Fibroblast of mammary gland (primary cell): ENCODE data around the gene TECPR2.

Experiments used
- DNase-seq: peaks from one replicate; pipeline ENCODE4 v3.0.0-alpha.2; 2010; ENCODE audit warnings: low read depth
- H3K4me3 ChIP-seq: 2 replicates; pipeline ENCODE4 v1.5.1; 2011; ENCODE audit warnings: low read depth, mild to moderate bottlenecking, low read length, moderate library complexity; ENCODE audit not compliant: control insufficient read depth
- CTCF ChIP-seq: conservative IDR thresholded peaks from 2 replicates; pipeline ENCODE4 v1.5.1; 2011; ENCODE audit warnings: low read depth, low read length, inconsistent platforms; ENCODE audit not compliant: control insufficient read depth, insufficient read depth

The TECPR2 gene

GRCh38 chr14:102427642-102428041, 64.9 kb downstream of the TECPR2 start:
- no peak overlapping the region for H3K4me3 ChIP-seq
- no peak for TF ChIP-seq CTCF
- no peak for DNase-seq

- no peak for TF ChIP-seq CTCF
- DNase-seq: no peak
- H3K4me3 ChIP-seq: no peak overlapping the region
These were observed 67.6 kb downstream of the TECPR2 start for GRCh38 chr14:102430212-102430908.

- no peak for DNase-seq
- H3K4me3 ChIP-seq: no peak overlapping the region
- no peak for TF ChIP-seq CTCF
These were observed 69.0 kb downstream of the TECPR2 start for GRCh38 chr14:102431751-102432150.

GRCh38 chr14:102434647-102435175, 72.0 kb downstream of the TECPR2 start:
- no peak overlapping the region for H3K4me3 ChIP-seq
- no peak for TF ChIP-seq CTCF
- no peak for DNase-seq

DNA sequence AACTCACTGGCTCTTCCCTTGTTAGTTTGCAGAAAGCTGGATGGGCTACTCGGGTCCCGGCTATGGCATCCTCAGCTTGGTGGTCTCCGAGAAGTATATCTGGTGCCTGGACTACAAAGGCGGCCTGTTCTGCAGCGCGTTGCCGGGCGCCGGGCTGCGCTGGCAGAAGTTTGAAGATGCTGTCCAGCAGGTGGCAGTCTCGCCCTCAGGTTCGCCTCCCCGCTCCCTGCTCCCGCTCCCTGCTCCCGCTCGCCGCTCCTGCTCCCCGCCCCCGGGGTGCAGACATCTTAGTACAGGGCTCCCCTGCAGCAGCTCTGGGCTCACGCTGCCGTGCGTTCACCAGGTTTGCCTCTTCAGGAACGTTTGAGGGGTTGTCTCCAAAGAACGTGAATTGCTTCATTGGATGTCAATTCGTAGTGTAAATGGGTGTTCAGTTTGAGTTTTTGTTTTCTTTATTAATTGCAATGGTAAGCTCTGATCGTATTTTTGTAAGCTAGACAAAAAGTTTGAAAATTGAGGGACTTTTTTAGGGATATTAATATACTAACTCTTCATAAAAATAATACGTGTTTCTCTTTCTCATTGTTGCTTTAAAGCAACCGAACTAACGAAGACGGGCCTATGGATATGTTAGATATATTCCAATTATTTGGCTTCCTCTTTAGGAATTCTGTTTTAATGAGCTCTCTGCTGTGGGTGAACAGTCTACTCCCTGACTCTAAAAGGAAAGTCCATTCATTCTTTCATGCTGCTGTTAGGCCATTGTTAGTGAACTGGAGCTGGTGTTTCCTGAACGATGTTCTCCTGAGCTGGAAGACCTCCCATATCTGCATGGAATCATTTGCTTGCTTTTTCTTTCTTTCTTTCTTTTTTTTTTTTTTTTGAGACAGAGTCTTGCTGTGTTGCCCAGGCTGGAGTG, 75.5 kb downstream of the TECPR2 start:
- DNase-seq: peak; percentile 76
- H3K4me3 ChIP-seq: peak overlapping the region; percentile 27
- TF ChIP-seq CTCF: peak; percentile 61

- TF ChIP-seq CTCF: no peak
- DNase-seq: no peak
- no peak overlapping the region for H3K4me3 ChIP-seq
These were observed 76.8 kb downstream of the TECPR2 start for GRCh38 chr14:102439556-102439955.
